HG03521 (cell line): ENCODE results near the gene COL4A5.

ENCODE experiments used
- ATAC-seq: cut with Tn5 transposase; IDR thresholded peaks from one replicate; pipeline ENCODE4 v1.9.1; 2021; ENCODE audit warnings: mild to moderate bottlenecking, moderate library complexity; ENCODE audit not compliant: unreplicated experiment

Gene COL4A5

GRCh38 chrX:108640817-108641216 lies 201.2 kb downstream of the COL4A5 start:
- ATAC-seq: no peak

GRCh38 chrX:108641589-108642272 lies 202.1 kb downstream of the COL4A5 start:
- ATAC-seq: no peak

GRCh38 chrX:108642273-108642628 lies 202.6 kb downstream of the COL4A5 start:
- no peak for ATAC-seq

GRCh38 chrX:108664701-108665100 lies 225.1 kb downstream of the COL4A5 start:
- ATAC-seq: no peak

- ATAC-seq: no peak
Observed at GRCh38 chrX:108666101-108666500, 226.5 kb downstream of the COL4A5 start.

GRCh38 chrX:108671526-108671925 lies 231.9 kb downstream of the COL4A5 start:
- no peak for ATAC-seq

- ATAC-seq: no peak
Observed at GRCh38 chrX:108696690-108697089, 257.1 kb downstream of the COL4A5 start.

- no peak for ATAC-seq
Observed at GRCh38 chrX:108699368-108699767, 259.7 kb downstream of the COL4A5 start.

GRCh38 chrX:108701633-108702032 lies 262.0 kb downstream of the COL4A5 start:
- ATAC-seq: no peak

- no peak for ATAC-seq
Observed at GRCh38 chrX:108702530-108702929, 262.9 kb downstream of the COL4A5 start.

- no peak for ATAC-seq
Observed at GRCh38 chrX:108704839-108705238, 265.2 kb downstream of the COL4A5 start.

- ATAC-seq: no peak
Observed at GRCh38 chrX:108712886-108713285, 273.2 kb downstream of the COL4A5 start.

- ATAC-seq: no peak
Observed at GRCh38 chrX:108722561-108722960, 282.9 kb downstream of the COL4A5 start.

GRCh38 chrX:108726748-108727147 lies 287.1 kb downstream of the COL4A5 start:
- ATAC-seq: no peak

- no peak for ATAC-seq
Observed at GRCh38 chrX:108731153-108731552, 291.5 kb downstream of the COL4A5 start.

GRCh38 chrX:108732630-108733321 lies 293.1 kb downstream of the COL4A5 start:
- ATAC-seq: no peak

- ATAC-seq: no peak
Observed at GRCh38 chrX:108734426-108734825, 294.8 kb downstream of the COL4A5 start.

- ATAC-seq: no peak
Observed at GRCh38 chrX:108735091-108735678, 295.5 kb downstream of the COL4A5 start.

- ATAC-seq: no peak
Observed at GRCh38 chrX:108735679-108736508, 296.3 kb downstream of the COL4A5 start.

- no peak for ATAC-seq
Observed at GRCh38 chrX:108736509-108737479, 297.2 kb downstream of the COL4A5 start, which contains the start of gene IRS4. IRS4 (minus strand) TSS chrX:108736563.
